K562 (cell line): ENCODE measurements around the gene SLC6A6. TPM values are rescaled to one million over a fixed set of nuclear protein-coding genes. Genes with fewer than 3 reads are reported as not detected.

Experiments
- ATAC-seq: fragments of 200-7000 bp; cut with Tn5 transposase; 3 replicates; pipeline ENCODE4 v1.9.1; 2020; ENCODE audit warnings: moderate library complexity
- BruUV-seq: library from RNA; stranded (reverse); fragments of 400-500 nt; replicated peaks from 2 replicates; lab custom pipeline; 2021; lab: Mats Ljungman, UMichigan
- CTCF ChIA-PET: fragments of 300-600 bp; formaldehyde crosslinking; extraction: SDS; loops from one replicate; lab custom pipeline; 2021; ENCODE audit warnings: low intra/inter-chr PET ratio; lab: Yijun Ruan, JAX
- POLR2A ChIA-PET: fragments of 300-600, 350-650 bp; sonication (Branson Sonifier 250); formaldehyde crosslinking; extraction: SDS; loops from one replicate; lab custom pipeline; 2021; ENCODE audit warnings: antibody characterized with exemption, inconsistent platforms; lab: Yijun Ruan, JAX
- DNase-seq, 4 experiments: peaks; one replicate each; pipeline versions ENCODE4 v3.0.0 to v3.0.0-alpha.2; 2011 to 2018; ENCODE audit warnings: low spot score in 3 of 4, mixed read lengths in 3 of 4; ENCODE audit errors: extremely low read depth in 1 of 4
- FAIRE-seq: peaks from 2 replicates; lab custom pipeline; 2011; peaks lifted over from hg19 to GRCh38; lab: Jason Lieb, UNC
- H2AFZ ChIP-seq: 2 replicates; pipeline ENCODE4 v1.6.0; 2011; ENCODE audit warnings: low read depth, low read length, control low read depth, inconsistent platforms
- H3K27ac ChIP-seq: fragments of 200-600 bp; 3 replicates; pipeline ENCODE4 v1.8.0; 2011; ENCODE audit warnings: low read depth, mild to moderate bottlenecking, control low read depth, inconsistent platforms, low read length, moderate library complexity, mixed read lengths; ENCODE audit errors: extremely low read depth
- H3K27me3 ChIP-seq, 2 experiments: fragments of 300-600 bp in 1 of 2; 2 replicates in 1 of 2; 3 replicates in 1 of 2; pipeline versions ENCODE4 v1.6.0 to v1.8.0; 2011; ENCODE audit warnings: inconsistent platforms in 2 of 2, low read length in 2 of 2, mild to moderate bottlenecking in 1 of 2, mixed read lengths in 1 of 2, moderate library complexity in 1 of 2; ENCODE audit not compliant: control insufficient read depth in 2 of 2, insufficient read depth in 2 of 2
- H3K36me3 ChIP-seq: fragments of 300-600 bp; 3 replicates; pipeline ENCODE4 v1.8.0; 2011; ENCODE audit warnings: mild to moderate bottlenecking, low read length, inconsistent platforms; ENCODE audit not compliant: control insufficient read depth, insufficient read depth
- H3K4me1 ChIP-seq, 2 experiments: fragments of 200-600 bp in 1 of 2; replicated peaks in 1 of 2; 2 replicates in 1 of 2; 3 replicates in 1 of 2; pipeline versions ENCODE4 v1.5.1 to v1.8.0; 2011; ENCODE audit warnings: inconsistent platforms in 2 of 2, low read length in 2 of 2, mild to moderate bottlenecking in 1 of 2, mixed read lengths in 1 of 2, moderate library complexity in 1 of 2; ENCODE audit not compliant: control insufficient read depth in 2 of 2, insufficient read depth in 2 of 2
- H3K4me2 ChIP-seq: 2 replicates; pipeline ENCODE4 v1.6.1; 2011; ENCODE audit warnings: low read length, control low read depth, inconsistent platforms, mixed read lengths; ENCODE audit not compliant: insufficient read depth
- H3K4me3 ChIP-seq: fragments of 200-600 bp; sonication (generic), shearing (Covaris generic); 2 replicates; pipeline ENCODE4 v1.5.1; 2016; ENCODE audit warnings: control low read depth, inconsistent platforms
- H3K79me2 ChIP-seq: fragments of 200-600 bp; 3 replicates; pipeline ENCODE4 v1.8.0; 2011; ENCODE audit warnings: low read length, inconsistent platforms; ENCODE audit not compliant: control insufficient read depth, insufficient read depth
- H3K9ac ChIP-seq, 2 experiments: 2 replicates each; pipeline versions ENCODE4 v1.6.0 to v1.6.1; 2011; ENCODE audit warnings: low read depth in 2 of 2, low read length in 2 of 2, control low read depth in 1 of 2, inconsistent platforms in 1 of 2, mild to moderate bottlenecking in 1 of 2, mixed read lengths in 1 of 2; ENCODE audit not compliant: insufficient read depth in 1 of 2
- H3K9me1 ChIP-seq: one replicate; pipeline ENCODE4 v1.6.0; 2011; ENCODE audit warnings: inconsistent platforms, mild to moderate bottlenecking, low read length, moderate library complexity; ENCODE audit not compliant: control insufficient read depth, insufficient read depth
- H3K9me3 ChIP-seq: replicated peaks from 2 replicates; pipeline ENCODE4 v1.5.1; 2011; ENCODE audit warnings: low read depth, low read length, inconsistent platforms; ENCODE audit not compliant: control insufficient read depth, insufficient read depth
- H4K20me1 ChIP-seq: replicated peaks from 2 replicates; pipeline ENCODE4 v1.6.1; 2011; ENCODE audit warnings: low read length, inconsistent platforms, mixed read lengths; ENCODE audit not compliant: control insufficient read depth, insufficient read depth
- ARID3B ChIP-seq: fragments of 250-450 bp; sonication (Bioruptor Pico); IDR thresholded peaks from 2 replicates; pipeline ENCODE4 v1.4.0; 2020; ENCODE audit warnings: borderline replicate concordance
- CC2D1A ChIP-seq: fragments of 450-650 bp; IDR thresholded peaks from 2 replicates; pipeline ENCODE4 v1.6.1; 2017; ENCODE audit warnings: mild to moderate bottlenecking
- CREBBP ChIP-seq: IDR thresholded peaks from one replicate; pipeline ENCODE4 v1.6.1; 2012; ENCODE audit warnings: low read depth, mild to moderate bottlenecking, control low read depth, inconsistent platforms, low read length
- GTF2A2 ChIP-seq: IDR thresholded peaks from 2 replicates; pipeline ENCODE4 v1.6.1; 2016; ENCODE audit warnings: mild to moderate bottlenecking, missing genetic modification characterization, missing compliant biosample characterization
- GTF3C2 ChIP-seq: IDR thresholded peaks from 3 replicates; pipeline ENCODE4 v1.6.1; 2011; ENCODE audit warnings: borderline replicate concordance, mild to moderate bottlenecking, moderate library complexity; ENCODE audit not compliant: insufficient read length; ENCODE audit errors: extremely low read depth
- HBP1 ChIP-seq: fragments of 450-650 bp; formaldehyde crosslinking; IDR thresholded peaks from 2 replicates; pipeline ENCODE4 v1.4.0; 2022; ENCODE audit warnings: missing genetic modification characterization
- MCM7 ChIP-seq, 2 experiments: fragments of 450-650 bp; IDR thresholded peaks; 2 replicates each; pipeline ENCODE4 v1.6.1; 2016 to 2018
- PHTF2 ChIP-seq: fragments of 250-450 bp; sonication (Bioruptor Pico); IDR thresholded peaks from 2 replicates; pipeline ENCODE4 v1.5.0; 2021; ENCODE audit warnings: mild to moderate bottlenecking
- PKNOX1 ChIP-seq: fragments of 450-650 bp; IDR thresholded peaks from 2 replicates; pipeline ENCODE4 v1.6.1; 2016
- PYGO2 ChIP-seq: fragments of 450-650 bp; IDR thresholded peaks from 2 replicates; pipeline ENCODE4 v1.6.1; 2016; ENCODE audit warnings: mild to moderate bottlenecking, missing genetic modification characterization, moderate library complexity, missing compliant biosample characterization
- TAF9B ChIP-seq: fragments of 450-650 bp; IDR thresholded peaks from 2 replicates; pipeline ENCODE4 v1.6.1; 2018; ENCODE audit warnings: mild to moderate bottlenecking; ENCODE audit not compliant: partially characterized antibody
- TCFL5 ChIP-seq: fragments of 250-450 bp; sonication (Bioruptor Pico); conservative IDR thresholded peaks from 2 replicates; pipeline ENCODE4 v1.6.1; 2021; ENCODE audit warnings: mild to moderate bottlenecking, moderate library complexity, matching md5 sums
- TFAP4 ChIP-seq: sonication (generic); formaldehyde crosslinking; IDR thresholded peaks from 2 replicates; pipeline ENCODE4 v1.8.0; 2022; ENCODE audit warnings: missing genetic modification reagents, mild to moderate bottlenecking, moderate library complexity, borderline replicate concordance
- ZNF217 ChIP-seq: sonication (generic); formaldehyde crosslinking; IDR thresholded peaks from 2 replicates; pipeline ENCODE4 v1.8.0; 2022; ENCODE audit warnings: mild to moderate bottlenecking, missing genetic modification reagents
- ZNF551 ChIP-seq: fragments of 250-450 bp; sonication (Bioruptor Pico); IDR thresholded peaks from 2 replicates; pipeline ENCODE4 v1.5.0; 2021; ENCODE audit warnings: mild to moderate bottlenecking, moderate library complexity
- WGBS: fragments of 100-300 bp; shearing (Covaris generic); methylation state at CpG from one replicate; pipeline ENCODE4 v1.1.6; 2016; ENCODE audit warnings: low coverage, mixed read lengths; ENCODE audit not compliant: insufficient coverage; ENCODE audit errors: missing lambda C conversion rate; 5-methylcytosine and 5-hydroxymethylcytosine counted together
- in situ Hi-C: fragments of 300-500 bp; cut with MboI; formaldehyde crosslinking; loops from 4 replicates; pipeline ENCODE4 v1.15.0; 2018; ENCODE audit warnings: inconsistent platforms, mixed read lengths
- intact Hi-C: fragments of 100-400 bp; cut with micrococcal nuclease; formaldehyde crosslinking; loops from 2 replicates; pipeline ENCODE4 v1.14.2; 2022
- polyA plus RNA-seq, 8 experiments: library from polyadenylated mRNA; depleted of rRNA in 4 of 8; stranded (reverse) in 5 of 8; unstranded in 3 of 8; fragments of >200 nt; fragmentation: Nextera tagmentation in 2 of 8; fragmentation: Illumina TruSeq in 1 of 8; extraction: Ambion mirVana in 2 of 8; extraction: Trizol in 1 of 8; gene quantifications; 2 replicates each; pipeline versions ENCODE4 v1.2.1 to v1.2.3, GENCODE V29; 2011 to 2014; ENCODE audit warnings: inconsistent platforms in 1 of 8, missing spikeins in 1 of 8
- total RNA-seq, 7 experiments: library from RNA; depleted of rRNA in 6 of 7; stranded (reverse); fragments of >200 nt in 6 of 7; fragmentation: Illumina TruSeq in 2 of 7; extraction: Trizol in 2 of 7; gene quantifications; 2 replicates each; pipeline versions ENCODE4 v1.2.1 to v1.2.3, GENCODE V29; 2011 to 2021; ENCODE audit warnings: low replicate concordance in 1 of 7

The SLC6A6 gene
- total and polyA plus RNA-seq, 9 of the 15 experiments (the other 6 are each of a cell fraction or from before 2014, with no cell fraction given): 12.3 to 203 (median 93.2) TPM

GRCh38 chr3:14423197-14423743 is 20.9 kb downstream of the SLC6A6 start:
- Histone ChIP-seq H3K27me3 (no peaks in the 10 kb centered on the region), H3K27ac (peak overlapping the region; percentile 8; the same call in 1 of the 3 replicates), H3K4me2 (no peak overlapping the region), H3K9me1 (no peaks in the 10 kb centered on the region), H3K4me1 (peaks cover 15 to 26% of the 10 kb centered on the region in 2 experiments; a peak in 4 of 5 replicates), H2AFZ (no peak overlapping the region), H3K79me2 (peaks cover 99% of the 10 kb centered on the region), H3K36me3 (peaks cover 97% of the 10 kb centered on the region), H4K20me1 (peaks cover 30% of the 10 kb centered on the region; the same call in 1 of the 2 replicates), H3K9ac (peak overlapping the region in 1 of 2 experiments; percentile 17; a peak in 1 of 4 replicates), H3K4me3 (no peak overlapping the region), H3K9me3 (no peaks in the 10 kb centered on the region)
- BruUV-seq: no TSS peak
- intact Hi-C loops: no loop called here
- DNase-seq (no peak), ATAC-seq (no peak), FAIRE-seq (no peak)
- in situ Hi-C loops: no loop called here
- WGBS: 65% methylated on average over 2 of the region's 2 CpGs
- ChIA-PET POLR2A (interaction anchor here (0.9 to 5.9 kb wide), 2 partner anchors 8 to 19 kb away, joined by 3 to 34 read pairs; no protein-coding TSS in a partner anchor), CTCF (no interaction called here)
- TF ChIP-seq TCFL5 (no peak), CREBBP (no peak), TAF9B (no peak), ZNF217 (no peak), ZNF551 (CRISPR knock-in tag) (no peak), MCM7 (IDR thresholded peaks at IDR 0.05) (no peak), PHTF2 (CRISPR knock-in tag) (no peak), GTF3C2 (no peak), ARID3B (no peak), PYGO2 (tag) (no peak), HBP1 (CRISPR knock-in tag) (no peak), GTF2A2 (tag) (no peak), CC2D1A (no peak), TFAP4 (no peak), PKNOX1 (no peak)
